KOPT-K1 (cell line): Measurements from ENCODE around the gene ZNF740.
"Not testable (repeated sequence)": the region's sequence is repeated elsewhere in the genome, so short reads cannot be mapped to it uniquely, and the experiment has no call there.

ENCODE experiments used
- H3K27ac ChIP-seq: fragments of 200-600 bp; sonication (generic); 2 replicates; pipeline ENCODE4 v1.5.1; 2016; ENCODE audit warnings: antibody characterized with exemption, mild to moderate bottlenecking, low read depth, low read length; ENCODE audit not compliant: poor library complexity, severe bottlenecking
- H3K36me3 ChIP-seq: fragments of 200-600 bp; sonication (generic); 2 replicates; pipeline ENCODE4 v1.5.1; 2017; ENCODE audit warnings: antibody characterized with exemption, mild to moderate bottlenecking, low read length, moderate library complexity; ENCODE audit not compliant: insufficient read depth
- H3K9me3 ChIP-seq: fragments of 200-600 bp; sonication (generic); 2 replicates; pipeline ENCODE4 v1.5.1; 2017; ENCODE audit warnings: antibody characterized with exemption, low read length, mild to moderate bottlenecking; ENCODE audit not compliant: insufficient read depth, poor library complexity, severe bottlenecking

The ZNF740 gene

DNA sequence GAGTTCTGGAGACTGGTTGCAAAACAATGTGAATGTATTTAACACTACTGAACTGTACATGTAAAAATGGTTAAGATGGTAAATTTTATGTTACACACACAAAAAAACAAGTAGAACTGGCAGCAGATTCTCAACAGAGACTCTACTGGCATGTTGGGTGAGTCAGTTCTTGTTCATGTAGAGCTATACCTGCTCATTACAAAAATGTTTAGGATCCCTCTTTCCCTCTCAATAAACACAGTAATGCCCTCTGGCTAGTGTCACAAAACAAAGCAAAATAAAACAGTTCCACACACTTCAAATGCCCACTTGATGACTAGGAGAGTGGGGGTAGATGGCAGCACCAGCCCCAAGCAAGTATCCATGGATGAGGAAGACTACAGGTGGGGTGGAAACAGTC lies 13.7 kb upstream of the ZNF740 start:
- Histone ChIP-seq H3K9me3 (no peaks in the 10 kb centered on the region), H3K27ac (no peak overlapping the region), H3K36me3 (no peaks in the 10 kb centered on the region)

DNA sequence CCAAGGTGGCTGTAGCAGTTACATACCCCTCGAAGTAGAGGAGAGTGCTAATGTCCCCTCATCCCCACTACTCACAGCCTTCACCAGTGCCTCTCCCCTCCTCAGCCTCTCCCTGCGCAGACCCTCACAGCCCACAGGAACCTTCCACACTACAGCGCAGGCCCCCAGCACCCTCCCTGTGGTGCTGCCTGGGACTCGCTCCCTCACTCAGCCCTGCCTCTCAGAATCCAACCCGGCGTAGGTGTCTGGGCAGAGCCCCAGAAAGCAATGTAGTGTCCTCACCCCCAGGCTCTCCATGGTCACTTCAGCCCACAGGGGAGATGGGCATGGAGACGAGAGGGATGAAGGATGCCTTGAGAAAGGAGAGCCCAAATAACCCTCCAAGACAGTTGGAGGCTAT lies 10.9 kb upstream of the ZNF740 start:
- Histone ChIP-seq H3K27ac (no peak overlapping the region), H3K9me3 (no peaks in the 10 kb centered on the region), H3K36me3 (no peaks in the 10 kb centered on the region)

DNA sequence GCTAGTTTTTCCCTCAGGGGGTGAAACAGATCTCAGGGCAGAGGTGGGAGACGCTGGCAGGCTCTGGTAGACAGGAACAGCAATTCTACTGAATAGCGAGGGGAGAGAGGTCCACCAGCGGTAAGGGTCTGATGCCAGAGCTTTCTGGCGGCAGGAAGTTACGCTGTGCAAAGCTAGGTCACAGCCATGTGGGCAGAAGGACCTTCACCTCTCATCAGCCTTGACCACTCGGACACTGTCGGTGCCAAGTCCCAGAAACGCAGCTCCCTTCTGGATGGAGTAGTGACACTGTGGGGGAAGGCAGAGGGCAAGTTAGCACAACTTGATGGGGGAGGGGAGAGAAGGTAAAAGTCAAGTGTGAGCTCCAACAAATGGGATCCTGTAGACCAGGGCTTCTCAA lies 10.3 kb upstream of the ZNF740 start:
- Histone ChIP-seq H3K9me3 (no peaks in the 10 kb centered on the region), H3K36me3 (no peaks in the 10 kb centered on the region), H3K27ac (no peak overlapping the region)

DNA sequence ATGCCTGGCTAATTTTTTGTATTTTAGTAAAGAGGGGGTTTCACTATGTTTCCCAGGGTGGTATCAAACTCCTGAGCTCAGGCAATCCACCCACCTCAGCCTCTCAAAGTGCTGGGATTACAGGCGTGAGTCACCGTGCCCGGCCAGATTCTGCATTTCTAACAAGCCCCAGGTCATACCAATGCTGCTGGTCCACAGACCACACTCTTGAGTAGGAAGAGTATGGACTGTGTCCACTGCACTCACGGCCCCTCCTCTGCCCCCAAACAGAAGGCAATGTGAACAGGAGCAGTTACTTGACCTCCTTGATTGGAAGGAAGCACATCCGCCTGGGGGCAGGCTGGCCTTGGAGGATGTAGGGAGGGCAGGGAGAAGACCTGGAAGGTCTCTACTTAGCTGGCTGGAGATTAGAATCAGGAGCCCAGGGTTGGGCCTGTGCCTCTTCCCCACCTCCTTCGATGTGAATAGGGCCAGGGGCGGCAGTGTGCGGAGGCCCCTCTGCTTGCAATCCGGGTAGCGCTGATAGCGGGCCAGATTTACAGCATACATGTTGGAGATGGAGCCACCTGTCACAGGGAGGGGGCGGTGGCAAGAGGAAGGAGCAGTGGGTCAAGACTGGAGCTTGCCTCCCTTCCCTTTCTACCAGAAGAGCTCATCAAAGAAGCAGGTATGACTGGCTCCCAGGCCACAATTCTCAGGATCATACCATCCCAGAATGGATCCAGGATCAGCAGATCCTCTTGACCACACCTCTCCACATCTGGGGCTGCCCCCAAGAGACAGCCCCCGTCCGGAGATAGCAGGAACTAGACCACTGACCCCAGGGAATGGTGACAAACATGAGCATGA lies 9.4 kb upstream of the ZNF740 start:
- no peaks in the 10 kb centered on the region for H3K36me3 ChIP-seq
- H3K27ac ChIP-seq = no peak overlapping the region
- H3K9me3 ChIP-seq = no peaks in the 10 kb centered on the region

DNA sequence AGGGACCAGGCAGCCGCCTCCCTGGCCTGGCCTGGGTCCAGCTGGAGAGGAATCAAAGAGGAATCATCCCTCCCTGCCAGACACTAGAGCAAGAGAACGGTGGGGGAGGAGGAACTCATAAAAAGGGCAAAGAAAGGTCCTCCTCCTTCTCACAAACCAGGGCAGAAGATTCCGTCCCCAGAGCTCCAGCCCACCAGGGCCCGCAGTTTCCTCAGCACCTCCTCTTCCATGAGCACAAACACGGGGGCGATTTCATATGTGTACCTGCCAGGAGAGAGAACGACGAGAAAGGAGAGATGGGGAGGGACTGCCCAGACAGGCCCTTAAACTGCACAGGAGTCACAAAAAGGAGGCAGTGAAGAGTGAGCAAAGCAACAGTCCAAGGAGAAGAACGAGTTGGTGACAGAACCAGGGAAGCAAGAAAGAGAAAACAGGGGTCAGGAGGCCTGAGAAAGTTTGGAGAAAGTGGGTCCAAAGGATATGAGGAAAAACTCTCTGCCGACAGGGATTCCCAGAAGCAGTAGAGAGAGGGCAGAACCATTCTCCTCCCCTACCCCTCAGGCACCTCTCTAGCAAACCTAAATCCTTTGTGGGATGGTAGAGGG lies 8.7 kb upstream of the ZNF740 start:
- H3K27ac ChIP-seq = no peak overlapping the region
- H3K36me3 ChIP-seq = no peaks in the 10 kb centered on the region
- no peaks in the 10 kb centered on the region for H3K9me3 ChIP-seq

DNA sequence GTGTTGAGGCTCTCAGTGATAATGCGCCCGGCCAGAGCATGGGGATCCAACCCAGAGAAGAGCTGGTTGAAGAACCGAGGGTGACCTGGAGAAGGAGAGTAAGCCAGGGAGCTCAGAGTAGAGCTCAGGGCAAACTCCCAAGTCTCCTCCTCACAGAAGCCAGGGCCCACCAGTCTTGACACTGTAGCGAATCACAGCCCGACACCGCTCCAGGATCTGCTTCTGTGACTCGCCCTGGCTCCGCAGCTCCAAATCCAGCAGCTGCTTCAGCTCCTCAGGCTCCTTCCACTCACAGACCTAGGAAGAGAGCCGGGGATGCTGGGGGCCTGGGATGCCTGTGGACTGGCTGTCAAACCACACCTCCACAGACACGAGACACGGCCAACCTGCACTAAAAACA lies 8.2 kb upstream of the ZNF740 start:
- H3K36me3 ChIP-seq = no peaks in the 10 kb centered on the region
- H3K9me3 ChIP-seq = no peaks in the 10 kb centered on the region
- H3K27ac ChIP-seq = no peak overlapping the region

DNA sequence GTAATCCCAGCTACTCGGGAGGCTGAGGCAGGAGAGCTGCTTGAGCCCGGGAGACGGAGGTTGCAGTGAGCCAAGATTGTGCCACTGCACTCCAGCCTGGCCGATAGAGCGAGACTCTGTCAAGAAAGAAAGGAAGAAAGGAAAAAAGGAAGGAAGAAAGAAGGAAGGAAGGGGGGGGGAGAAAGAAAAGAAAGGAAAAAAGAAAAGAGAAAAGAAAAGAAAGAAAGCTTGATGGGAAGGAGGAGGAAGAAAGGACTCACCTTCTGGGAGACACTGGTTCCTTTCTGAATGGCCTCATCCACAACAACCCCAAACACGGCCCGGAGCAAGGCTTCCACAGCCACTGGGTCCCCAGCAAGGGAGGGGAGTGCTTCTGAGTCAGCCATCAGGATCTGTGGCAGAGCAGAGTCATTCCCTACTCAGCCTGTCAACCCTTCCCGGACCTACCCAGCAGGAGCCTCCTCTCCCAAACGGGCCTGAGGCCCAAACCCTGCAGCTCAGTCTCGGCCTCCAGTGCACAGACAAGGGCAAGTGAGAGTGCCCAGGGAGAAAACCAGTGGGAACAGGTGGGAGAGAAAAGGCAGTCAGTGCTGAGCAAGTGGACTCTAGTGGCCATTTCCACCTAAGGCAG lies 7.3 kb upstream of the ZNF740 start:
- Histone ChIP-seq H3K27ac (no peak overlapping the region), H3K9me3 (no peaks in the 10 kb centered on the region), H3K36me3 (no peaks in the 10 kb centered on the region)

DNA sequence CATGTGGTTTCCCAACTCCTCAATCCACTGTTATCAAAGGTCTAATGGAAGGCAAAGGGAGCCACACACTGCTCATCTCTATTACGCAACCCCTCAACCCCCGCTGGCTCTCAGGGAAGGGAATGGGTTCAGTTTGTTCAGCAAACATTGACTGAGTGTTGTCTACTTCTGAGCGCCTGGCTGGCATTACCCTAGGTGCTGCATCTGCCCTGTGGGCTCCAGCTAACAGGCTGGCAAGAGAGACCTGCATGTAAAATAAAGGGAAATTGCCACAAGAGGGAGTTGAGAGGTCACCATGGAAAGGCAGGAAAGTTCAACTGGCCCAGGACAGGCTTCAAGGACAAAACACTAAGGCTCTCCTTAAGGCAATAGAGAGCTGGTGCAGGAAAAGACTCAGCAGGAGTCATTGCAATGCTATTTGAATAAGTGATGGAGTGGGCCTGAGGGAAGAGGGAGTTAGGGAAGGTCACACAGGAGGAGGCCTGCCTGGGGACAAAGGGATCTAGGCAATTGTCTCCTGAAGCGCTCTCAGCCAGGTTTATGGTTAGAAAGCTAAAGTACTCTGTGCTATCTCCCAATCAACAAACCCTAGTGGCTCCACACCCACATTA lies 5.5 kb upstream of the ZNF740 start:
- Histone ChIP-seq H3K27ac (no peak overlapping the region), H3K9me3 (no peaks in the 10 kb centered on the region), H3K36me3 (no peaks in the 10 kb centered on the region)

DNA sequence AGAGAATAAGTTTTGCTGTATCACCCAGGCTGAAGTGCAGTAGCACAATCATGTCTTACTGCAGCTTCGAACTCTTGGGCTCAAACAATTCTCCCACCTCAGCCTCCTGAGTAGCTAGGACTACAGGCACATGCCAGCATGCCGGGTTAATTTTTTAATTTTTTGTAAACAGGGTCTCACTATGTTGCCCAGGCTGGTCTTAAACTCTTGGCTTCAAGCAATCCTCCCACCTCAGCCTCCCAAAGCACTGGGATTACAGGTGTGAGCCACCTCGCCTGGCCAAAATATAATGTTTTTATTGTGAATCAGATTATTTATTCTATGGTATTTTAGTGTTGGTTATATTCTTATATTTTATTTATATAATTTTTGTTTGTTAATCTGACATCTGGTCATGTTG lies 3.8 kb upstream of the ZNF740 start:
- peaks cover 2% of the 10 kb centered on the region for H3K36me3 ChIP-seq
- no peak overlapping the region for H3K27ac ChIP-seq
- H3K9me3 ChIP-seq = no peaks in the 10 kb centered on the region

DNA sequence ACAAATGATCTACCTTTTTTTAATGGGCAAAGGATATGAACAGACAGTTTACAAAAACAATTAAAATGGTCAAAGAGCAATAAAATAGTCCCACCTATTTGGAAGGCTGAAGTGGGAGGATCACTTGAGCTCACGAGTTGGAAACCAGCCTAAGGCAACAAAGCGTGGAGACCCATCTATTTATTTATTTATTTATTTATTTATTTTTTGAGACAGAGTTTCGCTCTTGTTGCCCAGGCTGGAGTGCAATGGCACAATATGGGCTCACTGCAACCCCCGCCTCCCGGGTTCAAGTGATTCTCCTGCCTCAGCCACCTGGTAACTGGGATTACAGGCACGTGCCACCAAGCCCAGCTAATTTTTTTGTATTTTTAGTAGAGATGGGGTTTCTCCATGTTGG lies 3.1 kb upstream of the ZNF740 start:
- not testable (repeated sequence) for H3K27ac ChIP-seq, H3K9me3 ChIP-seq, H3K36me3 ChIP-seq

DNA sequence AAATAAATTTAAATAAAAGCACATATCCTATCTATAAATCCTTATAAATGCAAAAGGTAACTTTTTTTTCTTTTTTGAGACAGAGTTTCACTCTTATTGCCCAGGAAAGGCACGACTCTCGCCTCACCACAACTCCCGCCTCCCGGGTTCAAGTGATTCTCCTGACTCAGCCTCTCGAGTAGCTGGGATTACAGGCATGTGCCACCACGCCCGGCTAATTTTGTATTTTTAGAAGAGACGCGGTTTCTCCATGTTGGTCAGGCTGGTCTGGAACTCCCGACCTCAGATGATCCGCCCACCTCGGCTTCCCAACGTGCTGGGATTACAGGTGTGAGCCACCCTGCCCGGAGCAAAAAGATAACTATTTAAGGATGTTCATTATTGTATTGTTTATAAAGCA lies 1.7 kb upstream of the ZNF740 start:
- peaks cover 23% of the 10 kb centered on the region for H3K36me3 ChIP-seq
- H3K27ac ChIP-seq, H3K9me3 ChIP-seq: not testable (repeated sequence)

DNA sequence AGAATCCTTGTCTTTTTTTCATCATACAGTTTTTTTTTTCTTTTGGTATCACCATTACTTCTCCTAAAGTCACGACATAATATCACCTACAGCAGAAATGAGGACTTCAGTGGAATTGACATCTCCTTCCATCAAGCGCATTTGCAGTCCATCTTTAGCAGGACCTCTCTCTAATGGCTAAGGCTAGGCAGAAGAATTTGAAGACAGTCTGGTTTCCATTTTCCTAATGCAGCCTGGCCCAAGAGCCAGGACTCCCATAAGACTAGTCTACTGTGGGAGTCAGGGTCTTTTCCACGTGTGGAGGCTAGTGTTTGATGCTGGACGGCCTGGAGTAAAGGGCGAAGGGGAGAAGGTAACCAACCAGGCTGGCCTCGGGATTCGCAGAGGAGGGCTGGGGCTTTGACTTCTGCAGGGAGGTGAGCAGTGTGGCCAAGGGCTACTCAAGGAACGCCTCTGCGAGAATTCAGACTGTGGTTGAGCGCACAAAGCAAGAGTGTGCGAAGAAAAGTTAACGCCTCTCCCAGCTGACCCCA lies 769 bp upstream of the ZNF740 start:
- Histone ChIP-seq H3K9me3 (no peaks in the 10 kb centered on the region), H3K27ac (peak overlapping the region; percentile 82), H3K36me3 (peaks cover 32% of the 10 kb centered on the region)

DNA sequence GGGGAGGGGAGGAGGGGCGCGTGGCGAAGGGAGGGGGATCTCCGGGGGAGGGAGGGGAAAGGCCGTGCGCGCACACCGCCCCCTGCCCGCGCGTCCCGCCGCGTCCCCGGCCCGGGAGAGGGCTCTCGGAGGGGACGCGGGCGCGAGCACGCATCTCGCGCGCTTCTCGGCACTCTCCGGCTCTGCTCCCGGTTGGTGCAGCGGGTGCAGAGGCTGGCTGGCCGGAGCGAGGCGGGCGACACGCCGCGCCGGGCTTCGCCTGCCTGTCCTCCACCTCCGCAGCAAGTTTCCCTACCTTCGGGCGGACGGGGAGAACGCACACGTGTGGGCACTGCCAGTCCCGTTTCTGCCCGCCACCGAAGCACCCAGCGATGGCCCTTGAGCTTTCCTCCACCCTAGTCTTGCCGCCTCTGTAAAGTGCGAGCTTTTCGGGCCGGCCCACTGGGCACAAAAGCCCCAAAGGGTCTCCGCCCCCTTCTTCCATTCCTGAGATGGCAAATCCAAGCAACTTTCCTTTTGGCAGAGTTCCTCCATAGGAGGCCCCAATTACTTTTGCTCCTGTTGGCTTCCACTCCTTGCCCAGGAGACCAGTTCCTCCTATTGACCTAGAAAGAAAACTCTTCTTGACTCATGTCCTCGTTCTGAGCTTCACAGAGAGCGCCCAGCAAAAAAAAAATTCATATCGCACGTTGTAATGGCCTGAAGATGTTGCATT lies 566 bp downstream of the ZNF740 start:
- Histone ChIP-seq H3K36me3 (peaks cover 45% of the 10 kb centered on the region), H3K27ac (peak overlapping the region; percentile 82), H3K9me3 (no peaks in the 10 kb centered on the region)

DNA sequence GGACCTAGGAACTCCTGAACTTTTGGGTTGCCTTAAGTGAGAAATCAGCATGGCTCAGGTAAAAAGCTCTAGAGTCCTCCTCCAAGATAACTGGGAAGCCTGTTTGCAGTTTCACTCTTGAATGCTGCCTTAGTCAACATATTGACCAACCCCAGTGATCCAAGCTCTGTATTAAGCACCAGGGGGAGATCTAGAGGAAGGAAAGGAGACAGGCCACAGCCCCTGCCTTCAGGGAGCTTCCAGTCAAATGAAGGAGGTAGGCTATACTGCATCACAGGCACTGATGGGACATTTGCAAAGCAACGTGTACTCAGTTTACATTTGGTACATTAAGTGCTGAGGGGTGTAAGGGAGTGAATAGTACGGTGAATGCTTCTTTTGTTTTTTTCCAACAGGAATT lies 1.4 kb downstream of the ZNF740 start:
- Histone ChIP-seq H3K36me3 (peaks cover 54% of the 10 kb centered on the region), H3K9me3 (no peaks in the 10 kb centered on the region), H3K27ac (peak overlapping the region; percentile 82)

DNA sequence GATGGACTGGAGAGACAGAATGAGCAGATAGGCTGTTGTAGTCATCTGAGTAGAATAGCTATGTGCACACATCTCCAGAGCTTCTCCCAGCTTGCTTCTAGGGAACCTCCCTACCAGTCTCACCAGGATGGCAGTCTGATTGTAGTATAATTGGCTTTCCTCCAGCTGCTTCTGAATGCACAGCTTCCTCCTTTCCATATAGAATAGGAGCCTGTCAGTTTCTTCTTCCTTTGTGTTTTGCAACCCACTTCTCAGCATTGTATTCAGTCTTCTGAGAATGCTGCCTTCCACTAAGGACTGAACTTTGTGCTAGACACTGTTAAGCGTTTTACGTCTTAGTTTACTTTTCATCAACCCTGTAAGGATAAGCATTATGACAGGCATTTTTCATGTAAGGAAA lies 2.4 kb downstream of the ZNF740 start:
- Histone ChIP-seq H3K36me3 (peaks cover 64% of the 10 kb centered on the region), H3K9me3 (no peaks in the 10 kb centered on the region), H3K27ac (no peak overlapping the region)
